ENCODE measurements around the gene GALNT9.

- TF ChIP-seq CTCF (conservative IDR thresholded peaks at IDR 0.05 in 1 of 2, IDR thresholded peaks at IDR 0.05 in 1 of 2; ENCODE audit: extremely low read depth in 1 of 2, insufficient read depth in 1 of 2, low read depth in 1 of 2, low read length in 2 of 2), result no peak
- TF ChIP-seq EZH2 (IDR thresholded peaks at IDR 0.05; ENCODE audit: borderline replicate concordance, low read length), result no peak
Measured at GRCh38 chr12:132340266-132341035, 11.1 kb upstream of the GALNT9 start.

Data from mammary epithelial cell (primary cell).